ENCODE results near the gene ZNF831.

Gene ZNF831

DNA sequence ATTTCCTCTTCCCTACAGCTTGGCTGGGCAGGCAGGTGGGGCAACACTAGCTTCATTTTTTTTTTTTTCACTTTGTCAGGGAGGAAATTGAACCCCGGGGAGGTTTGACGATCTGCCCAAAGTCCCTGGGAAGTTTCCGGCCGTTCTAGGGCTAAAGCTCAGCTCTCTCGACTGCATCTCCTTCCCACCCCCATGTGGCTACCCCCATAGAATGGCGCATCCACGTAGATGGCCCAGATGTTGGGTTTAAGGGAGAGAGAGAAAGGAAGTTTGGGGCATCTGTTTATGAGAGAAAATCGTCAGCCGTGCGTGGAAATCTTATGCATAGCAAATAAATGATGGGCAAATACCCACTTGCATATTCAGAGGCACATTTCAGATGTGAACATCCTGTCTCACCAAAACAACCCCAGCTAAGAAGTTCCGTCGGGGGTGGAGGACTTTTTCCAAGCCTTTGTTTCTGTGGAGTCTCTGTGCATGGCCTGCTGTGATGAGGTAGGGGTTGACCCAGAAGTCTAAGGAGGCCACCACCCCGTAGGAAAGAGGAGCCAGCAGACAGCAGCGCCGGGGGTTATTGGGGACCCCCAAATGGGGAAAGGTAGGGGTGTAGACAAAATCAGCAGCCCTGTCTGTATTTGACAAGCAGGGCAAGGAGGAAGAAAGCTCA lies 40.5 kb upstream of the ZNF831 start:
- DNase-seq (ENCODE audit: extremely low read depth, low read depth): no peak
- no peak for TF ChIP-seq CTCF (IDR thresholded peaks at IDR 0.05; ENCODE audit: low read depth, low read length)

- no peak for DNase-seq (ENCODE audit: extremely low read depth, low read depth)
- TF ChIP-seq CTCF (IDR thresholded peaks at IDR 0.05; ENCODE audit: low read depth, low read length): no peak
These were observed 39.9 kb upstream of the ZNF831 start for GRCh38 chr20:59123678-59124255.

- no peak for TF ChIP-seq CTCF (IDR thresholded peaks at IDR 0.05; ENCODE audit: low read depth, low read length)
- DNase-seq (ENCODE audit: extremely low read depth, low read depth): no peak
These were observed 39.2 kb upstream of the ZNF831 start for GRCh38 chr20:59124296-59125029.

- DNase-seq (ENCODE audit: extremely low read depth, low read depth): no peak
- TF ChIP-seq CTCF (IDR thresholded peaks at IDR 0.05; ENCODE audit: low read depth, low read length): no peak
These were observed 38.3 kb upstream of the ZNF831 start for GRCh38 chr20:59125332-59125731.

DNA sequence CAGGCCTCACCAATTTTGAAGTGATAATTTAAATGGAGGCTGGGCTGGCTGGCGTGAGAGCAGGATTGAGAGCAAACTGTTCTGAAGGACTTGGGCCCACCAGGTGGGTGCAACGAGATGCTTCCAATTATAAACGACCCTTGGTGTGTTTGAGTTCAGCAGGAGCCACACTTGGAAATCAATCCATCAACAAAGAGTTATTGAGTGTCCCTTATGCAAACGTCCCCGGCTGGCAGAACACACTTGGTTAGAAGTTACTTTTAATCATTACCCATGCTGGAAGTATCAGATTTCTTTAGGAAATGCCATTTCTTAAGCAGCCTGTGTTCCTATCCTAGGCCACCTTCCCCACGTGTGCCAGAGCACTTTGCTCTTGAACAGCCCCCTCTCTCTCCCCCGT lies 37.8 kb upstream of the ZNF831 start:
- DNase-seq (ENCODE audit: extremely low read depth, low read depth): no peak
- TF ChIP-seq CTCF (IDR thresholded peaks at IDR 0.05; ENCODE audit: low read depth, low read length): no peak

- DNase-seq (ENCODE audit: extremely low read depth, low read depth): no peak
These were observed 35.8 kb upstream of the ZNF831 start for GRCh38 chr20:59127839-59128238.

More at GRCh38 chr20:59127839-59128238, 35.8 kb upstream of the ZNF831 start:
- TF ChIP-seq CTCF (IDR thresholded peaks at IDR 0.05; ENCODE audit: low read depth, low read length): no peak

All from AG09319 (cell line).